GM12892 (cell line): ENCODE data around the gene SLC29A1.

Experiments
- POLR2A ChIP-seq: IDR thresholded peaks from 2 replicates; pipeline ENCODE4 v1.6.1; 2011; ENCODE audit warnings: low read depth, low read length, control low read depth
- POLR2AphosphoS5 ChIP-seq: IDR thresholded peaks from 2 replicates; pipeline ENCODE4 v1.6.1; 2011; ENCODE audit warnings: low read depth, low read length, control low read depth
- TAF1 ChIP-seq: IDR thresholded peaks from 2 replicates; pipeline ENCODE4 v1.6.1; 2011; ENCODE audit warnings: low read depth, mild to moderate bottlenecking, control low read depth, low read length, borderline replicate concordance

- TF ChIP-seq TAF1 (no peak), POLR2A (no peak), POLR2AphosphoS5 (no peak)
These were observed 1.5 kb downstream of the SLC29A1 start for GRCh38 chr6:44224965-44225305.
